ENCODE data around the gene LLGL1.

The LLGL1 gene

GRCh38 chr17:18225121-18225641 lies at the start of gene LLGL1:
TSS of gene LLGL1 (plus strand) at chr17:18225635. CDS start at chr17:18225683, 48 bp downstream.
- DNase-seq (ENCODE audit: low spot score) = peak; percentile 93

- DNase-seq (ENCODE audit: low spot score) = no peak
Observed at GRCh38 chr17:18176176-18176575, 49.3 kb upstream of the LLGL1 start.

GRCh38 chr17:18177133-18177532 lies 48.3 kb upstream of the LLGL1 start:
- DNase-seq (ENCODE audit: low spot score) = no peak

- DNase-seq (ENCODE audit: low spot score) = no peak
Observed at GRCh38 chr17:18177722-18178121, 47.7 kb upstream of the LLGL1 start.

- no peak for DNase-seq (ENCODE audit: low spot score)
Observed at GRCh38 chr17:18179196-18179595, 46.2 kb upstream of the LLGL1 start.

GRCh38 chr17:18179804-18180203 lies 45.6 kb upstream of the LLGL1 start:
- no peak for DNase-seq (ENCODE audit: low spot score)

GRCh38 chr17:18181358-18181757 lies 44.1 kb upstream of the LLGL1 start:
- DNase-seq (ENCODE audit: low spot score) = no peak

- DNase-seq (ENCODE audit: low spot score) = peak; percentile 31
Observed at GRCh38 chr17:18182110-18182977, 43.1 kb upstream of the LLGL1 start.

GRCh38 chr17:18182978-18183333 lies 42.5 kb upstream of the LLGL1 start:
- no peak for DNase-seq (ENCODE audit: low spot score)

- peak; percentile 100 for DNase-seq (ENCODE audit: low spot score)
Observed at GRCh38 chr17:18183334-18184142, 41.9 kb upstream of the LLGL1 start, which contains the start of gene ALKBH5. TSS of gene ALKBH5 (plus strand) at chr17:18183828. CDS start at chr17:18184244, 416 bp downstream.

GRCh38 chr17:18184143-18185031 lies 41.0 kb upstream of the LLGL1 start:
- peak; percentile 19 for DNase-seq (ENCODE audit: low spot score)

- no peak for DNase-seq (ENCODE audit: low spot score)
Observed at GRCh38 chr17:18185391-18185790, 40.0 kb upstream of the LLGL1 start.

GRCh38 chr17:18185832-18186626 lies 39.4 kb upstream of the LLGL1 start:
- DNase-seq (ENCODE audit: low spot score) = no peak

GRCh38 chr17:18186627-18186982 lies 38.8 kb upstream of the LLGL1 start:
- DNase-seq (ENCODE audit: low spot score) = no peak

- DNase-seq (ENCODE audit: low spot score) = no peak
Observed at GRCh38 chr17:18187226-18187625, 38.2 kb upstream of the LLGL1 start.

GRCh38 chr17:18187821-18188761 lies 37.3 kb upstream of the LLGL1 start:
- no peak for DNase-seq (ENCODE audit: low spot score)

- DNase-seq (ENCODE audit: low spot score) = no peak
Observed at GRCh38 chr17:18190628-18191235, 34.7 kb upstream of the LLGL1 start.

GRCh38 chr17:18191236-18191667 lies 34.2 kb upstream of the LLGL1 start:
- no peak for DNase-seq (ENCODE audit: low spot score)

- no peak for DNase-seq (ENCODE audit: low spot score)
Observed at GRCh38 chr17:18191967-18192366, 33.5 kb upstream of the LLGL1 start.
